NCI-H69 (cell line): ENCODE measurements around the gene LRRC25.
"Not testable (repeated sequence)": the region's sequence is repeated elsewhere in the genome, so short reads cannot be mapped to it uniquely, and the experiment has no call there.

ENCODE experiments used
- DNase-seq: peaks from one replicate; lab custom pipeline; 2025; lab: John Stamatoyannopoulos, UW

Gene LRRC25

DNA sequence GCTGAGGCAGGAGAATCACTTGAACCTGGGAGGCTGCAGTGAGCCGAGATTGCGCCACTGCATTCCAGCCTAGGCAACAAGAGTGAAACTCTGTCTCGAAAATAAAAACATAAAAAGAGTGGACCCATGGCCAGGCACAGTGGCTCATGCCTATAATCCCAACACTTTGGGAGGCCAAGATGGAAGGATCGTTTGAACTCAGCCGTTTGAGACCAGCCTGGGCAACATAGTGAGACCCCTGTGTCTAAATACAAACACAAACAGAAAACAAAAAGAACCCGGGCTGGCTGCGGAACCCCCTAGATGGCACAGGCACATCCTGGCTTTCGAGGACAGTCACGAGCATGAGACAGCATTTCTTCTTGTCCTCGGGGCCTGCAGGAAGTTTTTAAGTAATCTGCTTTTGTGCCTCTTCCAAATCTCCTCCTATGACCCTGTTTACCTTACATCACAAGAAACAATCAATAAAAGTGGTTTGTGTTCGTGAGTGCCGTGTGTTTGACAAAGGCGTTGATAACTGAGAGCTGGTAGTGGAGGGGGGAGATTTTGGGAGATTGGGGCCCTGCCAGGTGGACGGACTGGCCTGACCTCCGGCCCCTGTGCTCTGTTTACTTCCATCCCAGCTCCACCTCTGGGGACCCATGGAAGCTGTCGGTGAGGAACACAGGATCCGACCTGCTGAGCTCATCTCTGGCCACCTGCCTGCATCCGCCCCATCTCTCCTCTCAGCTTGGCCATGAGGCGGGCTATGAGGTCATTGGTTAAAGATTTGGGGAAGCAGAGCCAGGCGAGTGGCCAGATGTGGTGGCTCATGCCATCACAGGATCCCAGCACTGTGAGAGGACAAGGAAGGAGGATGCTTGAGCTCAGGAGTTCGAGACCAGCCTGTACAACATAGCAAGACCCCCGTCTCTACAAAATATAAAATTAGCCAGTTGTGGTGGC is 17.3 kb downstream of the LRRC25 start:
- DNase-seq: peak; percentile 82

DNA sequence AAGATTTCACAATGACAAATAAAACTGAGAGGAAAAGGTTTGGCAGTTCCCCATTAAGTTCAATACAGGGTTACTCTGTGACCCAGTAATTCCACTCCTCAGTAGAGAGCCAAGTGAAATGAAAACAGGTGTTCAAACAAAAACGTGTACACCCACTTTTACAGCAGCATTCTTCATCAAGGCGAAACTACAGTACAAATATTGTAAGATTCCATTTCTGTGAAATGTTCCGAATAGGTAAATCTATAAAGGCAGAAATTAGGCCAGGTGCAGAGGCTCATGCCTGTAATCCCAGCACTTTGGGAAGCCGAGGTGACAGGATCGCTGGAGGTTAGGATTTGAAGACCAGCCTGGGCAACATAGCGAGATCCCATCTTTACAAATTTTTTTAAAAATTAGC is 20.4 kb downstream of the LRRC25 start:
- DNase-seq: peak; percentile 89

DNA sequence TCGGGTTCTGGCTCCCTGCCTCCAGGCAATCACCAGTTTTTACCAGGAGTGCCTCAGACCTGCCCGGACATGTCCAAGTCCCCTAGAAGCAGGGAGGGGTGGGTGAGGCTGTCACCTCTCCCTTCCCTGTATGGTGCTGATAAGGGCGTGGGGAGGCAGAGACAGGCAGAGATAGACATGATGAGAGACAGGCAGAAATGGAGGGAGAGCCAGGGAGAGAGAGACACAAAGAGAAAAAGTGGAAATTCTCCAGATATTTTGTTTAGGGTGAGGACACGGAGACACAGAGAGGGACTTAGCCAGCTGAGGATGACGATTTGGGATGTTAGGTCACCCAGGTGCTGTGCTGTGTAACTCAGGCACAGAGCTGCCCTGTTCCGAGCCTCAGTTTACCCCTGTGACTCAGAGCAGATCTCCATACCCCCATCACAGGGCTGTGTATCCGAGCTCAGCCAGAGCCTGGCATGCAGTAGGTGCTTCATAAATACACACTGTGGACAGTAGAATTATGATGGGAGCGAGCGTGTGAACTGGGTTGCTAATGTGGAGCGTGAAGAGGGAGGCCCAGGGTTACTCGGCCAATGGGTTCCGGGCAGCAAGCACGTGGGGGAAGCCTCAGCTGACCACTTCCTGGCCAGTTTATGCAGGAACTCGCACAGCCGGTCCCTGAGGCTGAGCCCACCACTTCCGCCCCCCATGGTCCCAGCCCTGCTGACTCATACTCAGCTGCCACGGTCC is 23.4 kb downstream of the LRRC25 start:
- peak; percentile 96 for DNase-seq

DNA sequence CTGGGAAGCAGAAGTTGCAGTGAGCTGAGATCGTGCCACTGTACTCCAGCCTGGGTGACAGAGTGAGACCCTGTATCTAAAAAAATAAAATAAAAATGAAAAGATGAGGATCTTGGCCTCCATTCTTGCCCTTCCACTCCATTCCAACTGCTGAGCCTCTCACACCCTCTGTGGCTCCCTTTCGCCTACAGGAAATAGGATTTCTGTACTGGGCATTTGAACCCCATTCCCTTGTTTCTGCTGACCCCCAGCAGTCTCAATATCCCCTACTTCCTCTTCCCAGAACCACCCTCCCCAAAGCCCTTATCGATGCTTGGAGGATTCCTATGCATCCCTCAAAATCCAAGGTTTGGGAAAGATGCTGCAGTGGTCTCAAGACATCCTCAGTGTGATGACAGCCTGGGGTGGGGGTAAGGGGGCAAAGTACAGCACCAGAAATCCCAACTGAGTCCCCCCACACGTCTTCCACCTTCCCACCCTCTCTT is 24.0 kb downstream of the LRRC25 start:
- DNase-seq: no peak

DNA sequence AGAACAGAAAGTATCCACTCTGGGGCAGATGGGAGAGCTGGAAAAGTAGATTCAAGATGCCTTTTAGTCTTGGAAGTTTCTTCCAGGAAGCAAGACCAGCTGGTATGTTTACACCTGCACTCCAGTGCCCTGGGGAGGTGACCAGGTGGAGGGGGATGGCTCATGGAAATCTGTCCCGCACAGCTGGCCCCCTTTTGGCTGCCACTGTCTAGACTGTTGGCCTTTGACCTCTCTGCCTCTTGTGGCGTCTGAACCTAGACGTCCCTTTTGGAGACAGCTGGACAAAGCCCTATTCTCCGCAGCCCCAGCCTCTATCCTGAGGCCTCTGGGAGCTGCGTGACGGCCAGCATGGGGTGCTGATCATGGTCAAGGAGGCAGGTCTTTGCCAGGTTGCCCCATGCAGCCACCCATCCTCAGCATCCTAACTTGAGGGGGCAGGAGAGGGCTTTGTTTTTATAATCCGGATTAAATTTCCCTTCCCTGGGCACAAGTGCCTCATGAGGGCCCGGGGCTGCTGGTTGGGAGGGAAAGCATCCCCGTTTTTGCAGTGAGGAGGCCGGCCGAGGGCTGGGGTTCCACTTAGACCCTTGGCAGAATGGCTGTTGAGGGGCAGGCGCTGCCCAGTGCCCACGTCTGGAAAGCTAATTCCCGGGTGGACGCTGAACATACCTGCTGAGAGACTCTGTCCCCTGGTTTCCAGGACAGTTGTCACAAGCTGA is 28.8 kb downstream of the LRRC25 start:
- peak; percentile 75 for DNase-seq

DNA sequence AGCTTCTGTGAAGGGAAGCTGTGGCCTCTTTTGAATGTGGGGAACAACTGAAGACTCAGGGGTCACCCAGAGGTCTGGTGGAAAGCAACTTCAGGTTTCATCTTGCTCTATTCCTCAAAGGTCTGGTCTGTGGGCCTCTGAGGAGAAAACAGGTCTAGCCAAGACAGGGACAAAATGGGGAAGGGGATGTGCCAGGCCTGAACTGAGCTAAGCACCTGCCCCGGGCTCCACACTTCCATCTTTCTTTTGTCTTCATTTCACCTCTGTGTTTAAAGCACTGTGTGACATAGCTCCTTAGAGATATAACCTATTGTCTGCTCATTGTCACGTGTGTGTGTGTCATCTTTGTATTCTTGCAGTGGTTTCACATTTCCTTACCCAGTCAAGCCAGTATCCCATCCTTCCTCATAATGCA is 31.4 kb downstream of the LRRC25 start:
- DNase-seq: no peak

DNA sequence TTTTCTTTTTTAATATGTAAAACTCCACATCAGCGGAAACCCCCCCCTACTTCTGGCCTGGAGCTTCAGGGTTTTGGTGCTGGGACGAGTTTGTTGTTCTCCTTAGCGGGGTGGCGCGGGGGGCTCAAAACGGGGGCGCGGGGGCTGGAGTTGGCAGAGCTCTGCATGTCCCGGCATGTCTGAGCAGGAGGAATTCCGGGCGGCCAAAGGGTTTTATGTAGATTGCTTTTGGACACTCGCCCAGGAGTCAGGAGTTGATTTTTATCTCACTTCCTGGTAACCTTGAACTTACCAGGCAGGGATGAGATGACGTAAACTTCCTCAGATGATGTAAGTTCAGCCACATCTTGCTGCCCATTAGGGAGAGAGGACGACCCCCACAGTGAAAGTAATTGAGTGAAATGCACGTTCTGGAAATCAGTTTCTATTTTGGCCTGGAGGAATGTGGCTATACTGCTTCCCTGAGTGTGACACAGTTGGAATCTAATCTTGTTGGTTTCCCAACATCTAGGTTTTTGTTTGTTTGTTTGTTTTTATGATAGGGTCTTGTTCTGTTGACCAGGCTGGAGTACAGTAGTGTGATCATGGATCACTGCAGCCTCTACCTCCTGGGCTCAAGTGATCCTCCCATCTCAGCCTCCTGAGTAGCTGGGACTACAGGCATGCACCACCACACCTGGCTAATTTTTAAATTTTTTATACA is 32.4 kb downstream of the LRRC25 start:
- peak; percentile 98 for DNase-seq

DNA sequence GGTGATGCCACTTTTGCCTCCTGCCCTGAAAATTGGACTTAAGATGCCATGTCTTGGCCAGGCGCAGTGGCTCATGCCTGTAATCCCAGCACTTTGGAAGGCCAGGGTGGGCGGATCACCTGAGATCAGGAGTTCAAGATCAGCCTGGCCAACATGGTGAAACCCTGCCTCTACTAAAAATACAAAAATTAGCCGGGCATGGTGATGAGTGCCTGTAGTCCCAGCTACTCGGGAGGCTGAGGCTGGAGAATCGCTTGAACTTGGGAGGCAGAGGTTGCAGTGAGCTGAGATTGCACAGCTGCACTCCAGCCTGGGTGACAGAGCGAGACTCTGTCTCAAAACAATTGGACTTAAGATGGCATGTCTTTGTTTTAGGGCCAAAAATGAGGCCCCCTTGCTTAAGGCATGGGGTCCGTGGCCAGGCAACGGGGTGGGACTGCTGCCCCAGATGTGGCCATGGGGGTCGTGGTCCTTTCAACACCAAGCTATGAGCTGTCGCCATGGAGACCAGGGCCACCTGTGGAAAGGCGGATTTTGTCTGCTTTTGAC is 33.1 kb downstream of the LRRC25 start:
- not testable (repeated sequence) for DNase-seq

DNA sequence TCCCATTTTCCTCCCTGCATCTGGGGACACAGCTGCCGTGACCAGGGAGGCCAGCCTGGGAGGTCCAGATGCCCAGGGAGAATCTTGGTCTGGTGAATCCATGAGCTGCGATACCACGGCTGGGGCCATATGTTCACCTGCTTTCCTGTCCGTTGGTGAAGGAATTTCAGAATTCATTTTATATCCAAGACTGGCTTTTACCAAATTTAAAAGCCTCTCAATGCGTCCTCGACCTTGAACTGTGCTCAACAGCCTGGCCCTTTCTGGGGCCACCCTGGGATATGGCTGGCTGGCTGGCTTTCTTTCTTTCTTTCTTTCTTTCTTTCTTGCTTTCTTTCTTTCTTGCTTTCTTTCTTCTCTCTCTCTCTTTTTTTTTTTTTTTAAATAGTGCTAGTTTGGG is 33.6 kb downstream of the LRRC25 start:
- no peak for DNase-seq

DNA sequence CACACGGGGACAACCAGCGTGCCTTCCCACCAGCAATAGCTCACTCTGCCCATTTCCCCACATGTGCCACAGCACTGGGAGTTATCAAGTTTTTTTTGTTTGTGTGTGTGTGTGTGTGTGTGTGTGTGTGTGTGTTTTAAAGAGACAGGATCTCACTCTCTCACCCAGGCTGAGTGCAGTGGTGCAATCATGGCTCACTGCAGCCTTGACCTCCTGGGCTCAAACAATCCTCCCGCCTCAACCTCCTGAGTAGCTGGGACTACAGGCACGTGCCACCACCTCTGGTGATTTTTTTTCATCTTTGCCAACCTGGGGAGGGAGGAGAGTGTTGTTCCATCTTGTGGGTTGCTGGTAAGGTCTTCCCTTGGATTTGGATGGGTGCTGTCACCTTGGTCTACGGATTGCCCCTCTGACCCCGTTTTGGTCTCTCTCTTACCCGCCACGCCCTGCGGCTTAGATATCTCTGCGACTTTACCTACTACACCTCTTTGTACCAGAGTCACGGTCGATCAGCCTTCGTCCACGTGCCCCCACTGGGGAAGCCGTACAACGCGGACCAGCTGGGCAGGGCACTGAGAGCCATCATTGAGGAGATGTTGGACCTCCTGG is 34.4 kb downstream of the LRRC25 start:
- no peak for DNase-seq

DNA sequence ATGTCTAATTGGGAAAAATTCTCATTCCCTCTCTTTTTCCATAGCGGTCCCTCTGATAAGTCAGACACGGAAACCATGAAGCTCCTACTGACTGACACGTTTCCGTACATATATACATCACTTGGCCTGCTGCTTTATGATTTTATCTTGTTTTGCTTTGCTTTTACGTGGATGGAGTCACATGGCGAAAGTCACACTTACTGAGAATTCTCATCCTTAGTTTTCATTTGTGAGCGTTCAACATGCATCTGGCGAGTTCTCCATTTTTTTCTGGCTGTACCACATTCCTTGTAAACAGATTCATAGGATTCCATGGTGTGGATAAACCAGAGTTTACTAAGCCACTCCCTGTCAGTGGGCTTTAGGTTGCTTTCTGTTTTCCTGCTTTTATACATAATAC is 35.8 kb downstream of the LRRC25 start:
- DNase-seq: no peak

DNA sequence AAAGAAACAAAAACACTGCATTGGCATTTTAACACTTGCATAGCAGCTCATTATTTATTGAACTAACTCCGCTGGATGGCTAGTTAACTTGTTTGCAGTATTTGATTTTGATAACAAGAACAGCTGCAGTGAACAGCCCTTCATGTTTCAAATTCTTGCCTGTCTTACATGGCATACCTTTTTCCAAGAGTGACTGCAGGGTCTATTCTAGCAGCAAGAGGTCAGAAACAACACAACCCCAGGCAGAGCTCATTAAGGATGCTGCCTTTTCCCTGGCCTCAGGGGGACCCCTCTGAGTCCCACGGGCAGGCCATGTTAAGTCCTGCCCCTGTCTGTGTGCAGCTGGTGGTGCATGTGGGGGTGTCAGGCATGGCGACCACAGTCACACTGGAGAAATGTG is 40.4 kb downstream of the LRRC25 start:
- DNase-seq: no peak

DNA sequence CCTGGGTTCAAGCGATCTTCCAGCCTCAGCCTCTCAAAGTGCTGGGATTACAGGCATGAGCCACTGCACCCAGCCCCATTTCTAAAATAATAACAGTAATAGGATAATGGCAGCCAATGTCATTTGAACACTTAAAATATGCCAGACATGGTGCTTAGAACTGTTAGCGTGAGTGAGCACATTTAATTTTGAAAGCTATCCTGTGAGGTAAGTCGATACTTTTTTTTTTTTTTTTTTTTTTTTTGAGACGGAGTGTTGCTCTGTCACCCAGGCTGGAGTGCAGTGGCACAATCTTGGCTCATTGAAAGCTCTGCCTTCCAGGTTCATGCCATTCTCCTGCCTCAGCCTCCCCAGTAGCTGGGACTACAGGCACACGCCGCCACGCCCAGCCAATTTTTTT is 42.7 kb downstream of the LRRC25 start:
- not testable (repeated sequence) for DNase-seq

DNA sequence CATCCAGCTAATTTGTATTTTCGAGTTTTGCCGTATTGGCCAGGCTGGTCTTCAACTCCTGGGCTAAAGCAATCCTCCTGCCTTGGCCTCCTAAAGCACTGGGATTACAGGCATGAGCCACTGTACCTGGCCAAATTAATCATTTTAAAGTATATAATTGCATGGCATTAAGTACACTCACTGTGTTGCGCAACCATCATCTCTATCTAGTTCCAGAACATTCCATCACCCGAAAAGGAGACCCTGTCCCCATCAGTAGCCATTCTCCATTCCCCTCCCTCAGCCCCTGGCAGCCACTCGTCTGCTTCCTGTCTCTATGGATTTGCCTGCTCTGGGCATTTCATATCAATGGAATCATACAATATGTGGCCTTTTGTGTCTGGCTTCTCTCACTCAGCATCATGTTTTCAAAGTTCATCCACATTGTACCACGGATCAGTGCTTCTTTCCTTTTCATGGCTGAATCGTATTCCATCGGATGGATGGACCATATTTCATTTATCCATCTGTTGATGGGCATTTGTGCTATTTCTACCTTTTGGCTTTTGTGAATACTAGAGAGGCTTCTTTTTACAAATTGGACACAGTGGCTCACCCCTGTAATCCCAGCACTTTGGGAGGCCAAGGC is 43.9 kb downstream of the LRRC25 start:
- DNase-seq: no peak

DNA sequence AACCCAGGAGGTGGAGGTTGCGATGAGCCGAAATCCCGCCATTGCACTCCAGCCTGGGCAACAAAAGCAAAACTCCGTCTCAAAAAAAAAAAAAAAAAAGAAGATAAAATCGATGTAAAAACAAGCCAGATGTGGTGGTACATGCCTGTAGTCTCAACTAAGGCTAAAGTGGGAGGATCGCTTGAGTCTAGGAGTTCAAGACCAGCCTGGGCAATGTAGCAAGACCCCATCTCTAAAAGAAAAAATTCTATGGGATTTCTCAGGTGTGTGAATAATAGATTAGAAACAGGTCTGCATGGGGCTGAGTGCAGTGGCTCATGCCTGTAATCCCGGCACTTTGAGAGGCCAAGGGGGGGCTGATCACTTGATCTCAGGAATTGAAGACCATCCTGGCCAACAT is 45.9 kb downstream of the LRRC25 start:
- DNase-seq: no peak

DNA sequence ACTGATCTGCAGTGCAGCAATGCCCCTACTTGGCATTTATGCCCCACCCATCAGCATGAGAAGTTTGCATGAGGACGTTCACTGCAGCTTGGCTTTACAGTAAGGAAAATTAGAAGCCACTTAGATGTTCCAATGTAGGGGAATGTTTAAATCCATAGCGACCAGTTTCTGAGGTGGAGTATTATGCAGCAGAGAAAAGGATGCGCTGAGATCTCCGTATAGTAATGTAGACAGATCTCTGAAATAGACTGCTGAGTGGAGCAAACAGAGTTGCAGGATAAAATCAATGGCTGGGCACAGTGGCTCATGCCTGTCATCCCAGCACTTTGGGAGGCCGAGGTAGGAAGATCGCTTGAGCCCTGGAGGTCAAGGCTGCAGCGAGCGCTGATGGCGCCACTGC is 46.9 kb downstream of the LRRC25 start:
- no peak for DNase-seq

DNA sequence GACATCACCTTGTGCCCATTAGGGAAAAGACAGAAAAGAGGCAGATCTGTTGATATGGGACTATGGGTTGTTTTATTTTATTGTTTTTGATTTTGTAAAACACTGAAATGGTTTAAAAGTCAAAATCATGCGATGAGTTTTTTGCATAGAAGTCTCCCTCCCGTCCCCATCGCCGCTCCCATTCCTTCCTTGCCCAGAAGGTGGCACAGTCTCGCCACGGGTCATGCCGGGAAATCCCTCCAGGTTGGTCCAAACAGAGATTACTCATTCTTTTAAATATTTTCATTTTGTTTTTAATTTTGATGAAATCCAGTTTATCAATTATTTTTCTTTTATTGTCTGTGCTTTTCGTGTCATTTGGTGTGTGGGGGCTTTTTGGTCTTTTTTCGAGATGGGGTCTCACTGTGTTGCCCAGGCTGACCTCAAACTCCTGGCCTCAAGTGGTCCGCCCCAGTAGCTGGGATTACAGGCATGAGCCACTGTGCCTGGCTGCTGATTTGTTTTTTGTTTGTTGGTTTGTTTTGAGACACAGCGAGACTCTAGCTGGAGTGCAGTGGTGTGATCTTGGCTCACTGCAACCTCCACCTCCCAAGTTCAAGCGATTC is 47.8 kb downstream of the LRRC25 start:
- peak; percentile 68 for DNase-seq

DNA sequence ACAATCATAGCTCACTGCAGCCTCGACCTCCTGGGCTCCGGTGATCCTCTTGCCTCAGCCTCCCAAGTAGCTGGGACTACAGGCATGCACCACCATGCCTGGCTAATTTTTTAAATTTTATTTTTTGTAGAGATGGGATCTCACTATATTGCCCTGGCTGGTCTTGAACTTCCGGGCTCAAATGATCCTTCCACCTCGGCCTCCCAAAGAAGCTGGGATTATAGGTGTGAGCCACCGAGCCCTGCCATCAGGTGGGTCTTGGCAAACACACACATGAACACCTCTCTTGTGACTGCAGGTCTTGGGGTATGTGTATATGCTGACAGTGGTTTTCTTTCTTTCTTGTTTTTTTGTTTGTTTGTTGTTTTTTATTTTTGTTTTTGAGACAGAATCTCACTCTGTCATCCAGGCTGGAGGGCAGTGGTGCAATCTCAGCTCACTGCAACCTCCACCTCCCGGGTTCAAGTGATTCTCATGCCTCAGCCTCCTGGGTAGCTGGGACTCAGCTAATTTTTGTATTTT is 48.5 kb downstream of the LRRC25 start:
- DNase-seq: not testable (repeated sequence)

DNA sequence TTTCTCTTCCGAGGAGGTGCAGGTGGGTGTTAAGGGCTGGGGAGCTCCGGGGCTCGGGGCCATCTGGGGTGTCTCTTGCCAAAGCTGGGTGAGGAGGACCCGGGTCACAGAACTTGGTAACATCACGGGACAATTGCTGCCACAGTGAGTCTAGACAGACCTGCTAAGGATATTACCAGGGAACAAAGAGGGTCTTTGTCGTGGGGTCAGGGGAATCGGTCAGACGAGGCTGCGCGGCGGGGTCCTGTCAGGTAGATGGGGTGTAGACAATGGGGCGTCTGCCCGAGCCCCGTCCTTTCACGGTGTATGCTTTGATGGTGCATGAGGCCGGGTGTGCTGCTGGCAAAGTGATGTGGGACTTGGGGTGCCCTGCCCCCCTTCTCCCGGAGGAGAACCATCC is 49.3 kb downstream of the LRRC25 start:
- no peak for DNase-seq

DNA sequence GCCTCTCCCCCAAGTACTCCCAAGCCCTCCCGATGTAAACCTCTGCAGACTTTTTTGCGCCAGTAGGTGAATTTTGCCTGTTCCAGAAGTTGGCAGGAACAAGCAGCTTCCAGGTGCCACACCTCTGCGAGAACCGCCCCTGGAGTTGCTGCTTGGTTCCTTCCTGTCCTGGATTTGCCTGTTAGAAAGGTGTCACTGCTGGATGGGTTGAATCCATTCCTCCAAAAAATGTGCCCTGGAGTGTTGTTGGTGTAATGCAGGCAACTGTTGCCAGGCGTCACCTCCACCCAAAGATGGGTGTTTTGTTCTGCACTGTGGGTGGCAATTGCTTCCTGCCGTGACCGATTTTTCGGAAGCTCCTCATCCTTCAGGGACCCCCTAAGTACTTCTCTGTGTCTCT is 51.3 kb downstream of the LRRC25 start:
- DNase-seq: peak; percentile 83
